HepG2 (cell line): ENCODE measurements around the gene RNASE4. TPM values are rescaled to one million over a fixed set of nuclear protein-coding genes. Genes with fewer than 3 reads are reported as not detected.

ENCODE experiments used
- CENPX ChIP-seq: sonication (generic); formaldehyde crosslinking; IDR thresholded peaks from 2 replicates; pipeline ENCODE4 v1.9.0; 2021; ENCODE audit warnings: mild to moderate bottlenecking, missing genetic modification reagents, moderate library complexity
- EEA1 ChIP-seq: sonication (generic); formaldehyde crosslinking; IDR thresholded peaks from 2 replicates; pipeline ENCODE4 v1.5.1; 2020; ENCODE audit warnings: mild to moderate bottlenecking, missing genetic modification reagents, borderline replicate concordance
- JUN ChIP-seq: sonication (generic); formaldehyde crosslinking; IDR thresholded peaks from 2 replicates; pipeline ENCODE4 v1.4.0; 2020; ENCODE audit warnings: mild to moderate bottlenecking, missing genetic modification reagents
- PRPF4 ChIP-seq: fragments of 200-400 bp; formaldehyde crosslinking; IDR thresholded peaks from 2 replicates; pipeline ENCODE4 v1.6.1; 2016; ENCODE audit warnings: low read length, low read depth; ENCODE audit not compliant: poor library complexity, severe bottlenecking
- SP140L ChIP-seq: sonication (generic); formaldehyde crosslinking; IDR thresholded peaks from 2 replicates; pipeline ENCODE4 v1.4.0; 2020; ENCODE audit warnings: missing genetic modification reagents, borderline replicate concordance
- WIZ ChIP-seq: sonication (generic); formaldehyde crosslinking; IDR thresholded peaks from 2 replicates; pipeline ENCODE4 v1.5.1; 2020; ENCODE audit warnings: mild to moderate bottlenecking, missing genetic modification reagents
- ZBTB7B ChIP-seq: sonication (generic); formaldehyde crosslinking; IDR thresholded peaks from 2 replicates; pipeline ENCODE4 v1.4.0; 2020; ENCODE audit warnings: missing genetic modification reagents
- ZNF251 ChIP-seq: sonication (generic); formaldehyde crosslinking; IDR thresholded peaks from 2 replicates; pipeline ENCODE4 v1.9.0; 2021; ENCODE audit warnings: mild to moderate bottlenecking, missing genetic modification reagents
- ZNF549 ChIP-seq: sonication (generic); formaldehyde crosslinking; IDR thresholded peaks from 2 replicates; pipeline ENCODE4 v1.5.0; 2020; ENCODE audit warnings: missing genetic modification reagents
- ZNF772 ChIP-seq: sonication (generic); formaldehyde crosslinking; IDR thresholded peaks from 2 replicates; pipeline ENCODE4 v1.5.0; 2020; ENCODE audit warnings: mild to moderate bottlenecking, missing genetic modification reagents
- polyA plus RNA-seq, 8 experiments: library from polyadenylated mRNA; depleted of rRNA in 3 of 8; stranded (reverse) in 7 of 8; unstranded in 1 of 8; fragments of >200 nt; fragmentation: Illumina TruSeq in 4 of 8; extraction: Trizol in 4 of 8; gene quantifications; 2 replicates each; pipeline versions ENCODE4 v1.2.1 to v1.2.3, GENCODE V29; 2011 to 2016; ENCODE audit warnings: low read depth in 4 of 8, missing spikeins in 1 of 8, mixed read lengths in 1 of 8; ENCODE audit not compliant: insufficient read depth in 1 of 8
- total RNA-seq, 5 experiments: library from RNA; depleted of rRNA; stranded (reverse); fragments of >200 nt; fragmentation: Illumina TruSeq; extraction: Trizol; gene quantifications; 2 replicates each; pipeline ENCODE4 v1.2.3, GENCODE V29; 2016; ENCODE audit warnings: low read depth in 1 of 5
- TF ChIP-seq, protein P1 (sequence below): fragments of 450-650 bp; IDR thresholded peaks from 2 replicates; pipeline ENCODE4 v1.6.1; 2017
- TF ChIP-seq, protein P2 (sequence below): sonication (generic); formaldehyde crosslinking; IDR thresholded peaks from 2 replicates; pipeline ENCODE4 v1.4.0; 2020; ENCODE audit warnings: missing genetic modification reagents
- TF ChIP-seq, protein P3 (sequence below): sonication (generic); formaldehyde crosslinking; conservative IDR thresholded peaks from 2 replicates; pipeline ENCODE4 v1.4.0; 2020; ENCODE audit warnings: mild to moderate bottlenecking, missing genetic modification reagents, moderate library complexity
- TF ChIP-seq, protein P4 (sequence below), 2 experiments: sonication (generic) in 1 of 2; formaldehyde crosslinking in 1 of 2; IDR thresholded peaks; 2 replicates each; pipeline versions ENCODE4 v1.4.0 to v1.6.1; 2016 to 2020; ENCODE audit warnings: borderline replicate concordance in 1 of 2, low read depth in 1 of 2, mild to moderate bottlenecking in 1 of 2, missing genetic modification reagents in 1 of 2

Gene RNASE4
- total and polyA plus RNA-seq, 2 of the 13 experiments (the other 11 are each of a cell fraction or from before 2014, with no cell fraction given): 109 to 983 TPM

DNA sequence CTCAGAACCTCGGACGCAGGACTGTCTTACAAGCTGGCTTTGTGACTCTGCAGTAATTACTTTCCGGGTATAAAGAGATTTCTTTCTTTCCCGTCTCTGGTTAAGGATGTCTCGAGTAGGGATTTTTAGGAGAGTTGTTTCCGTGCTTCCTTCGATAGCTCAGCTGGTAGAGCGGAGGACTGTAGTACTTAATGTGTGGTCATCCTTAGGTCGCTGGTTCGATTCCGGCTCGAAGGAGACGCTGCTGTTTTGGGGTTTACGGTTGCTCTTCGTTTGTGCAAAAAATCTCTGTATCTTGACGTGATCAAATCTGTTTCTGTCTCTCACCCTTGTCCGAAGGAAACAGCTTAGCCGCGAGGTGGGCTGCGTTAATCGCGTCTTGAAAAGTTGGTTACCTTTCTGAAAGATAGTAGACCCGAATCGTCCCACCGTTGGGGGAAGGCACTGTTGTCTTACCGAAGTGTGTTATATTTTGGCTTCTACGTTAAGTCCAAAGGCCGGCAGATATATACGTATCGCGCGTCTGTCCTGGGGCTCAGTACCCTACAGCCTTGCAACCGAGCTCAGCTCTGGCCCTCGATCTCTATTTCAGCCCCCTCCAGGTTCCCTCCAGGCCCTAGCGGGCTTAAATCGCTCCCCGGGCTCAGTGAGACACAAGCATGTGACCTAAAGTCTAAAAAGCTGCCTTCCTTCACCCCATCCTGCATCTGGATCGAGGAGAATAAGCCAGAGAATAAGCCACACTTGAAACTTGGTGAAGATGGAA is 1.1 kb upstream of the RNASE4 start (continued):
- TF ChIP-seq, protein P1, sequence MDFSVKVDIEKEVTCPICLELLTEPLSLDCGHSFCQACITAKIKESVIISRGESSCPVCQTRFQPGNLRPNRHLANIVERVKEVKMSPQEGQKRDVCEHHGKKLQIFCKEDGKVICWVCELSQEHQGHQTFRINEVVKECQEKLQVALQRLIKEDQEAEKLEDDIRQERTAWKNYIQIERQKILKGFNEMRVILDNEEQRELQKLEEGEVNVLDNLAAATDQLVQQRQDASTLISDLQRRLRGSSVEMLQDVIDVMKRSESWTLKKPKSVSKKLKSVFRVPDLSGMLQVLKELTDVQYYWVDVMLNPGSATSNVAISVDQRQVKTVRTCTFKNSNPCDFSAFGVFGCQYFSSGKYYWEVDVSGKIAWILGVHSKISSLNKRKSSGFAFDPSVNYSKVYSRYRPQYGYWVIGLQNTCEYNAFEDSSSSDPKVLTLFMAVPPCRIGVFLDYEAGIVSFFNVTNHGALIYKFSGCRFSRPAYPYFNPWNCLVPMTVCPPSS: no peak
- TF ChIP-seq, protein P2, sequence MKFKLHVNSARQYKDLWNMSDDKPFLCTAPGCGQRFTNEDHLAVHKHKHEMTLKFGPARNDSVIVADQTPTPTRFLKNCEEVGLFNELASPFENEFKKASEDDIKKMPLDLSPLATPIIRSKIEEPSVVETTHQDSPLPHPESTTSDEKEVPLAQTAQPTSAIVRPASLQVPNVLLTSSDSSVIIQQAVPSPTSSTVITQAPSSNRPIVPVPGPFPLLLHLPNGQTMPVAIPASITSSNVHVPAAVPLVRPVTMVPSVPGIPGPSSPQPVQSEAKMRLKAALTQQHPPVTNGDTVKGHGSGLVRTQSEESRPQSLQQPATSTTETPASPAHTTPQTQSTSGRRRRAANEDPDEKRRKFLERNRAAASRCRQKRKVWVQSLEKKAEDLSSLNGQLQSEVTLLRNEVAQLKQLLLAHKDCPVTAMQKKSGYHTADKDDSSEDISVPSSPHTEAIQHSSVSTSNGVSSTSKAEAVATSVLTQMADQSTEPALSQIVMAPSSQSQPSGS (CRISPR knock-in tag): peak; percentile 89
- TF ChIP-seq ZNF251 (CRISPR knock-in tag): no peak
- peak; percentile 39; the same call in 1 of the 2 replicates for TF ChIP-seq JUN (CRISPR knock-in tag)
- TF ChIP-seq WIZ (CRISPR knock-in tag): peak; percentile 21; the same call in 1 of the 2 replicates
- TF ChIP-seq ZNF772 (CRISPR knock-in tag): no peak
- TF ChIP-seq EEA1 (CRISPR knock-in tag): no peak; the same call in 1 of the 2 replicates
- peak; percentile 83; the same call in 1 of the 2 replicates for TF ChIP-seq SP140L (CRISPR knock-in tag)
- TF ChIP-seq, protein P3, sequence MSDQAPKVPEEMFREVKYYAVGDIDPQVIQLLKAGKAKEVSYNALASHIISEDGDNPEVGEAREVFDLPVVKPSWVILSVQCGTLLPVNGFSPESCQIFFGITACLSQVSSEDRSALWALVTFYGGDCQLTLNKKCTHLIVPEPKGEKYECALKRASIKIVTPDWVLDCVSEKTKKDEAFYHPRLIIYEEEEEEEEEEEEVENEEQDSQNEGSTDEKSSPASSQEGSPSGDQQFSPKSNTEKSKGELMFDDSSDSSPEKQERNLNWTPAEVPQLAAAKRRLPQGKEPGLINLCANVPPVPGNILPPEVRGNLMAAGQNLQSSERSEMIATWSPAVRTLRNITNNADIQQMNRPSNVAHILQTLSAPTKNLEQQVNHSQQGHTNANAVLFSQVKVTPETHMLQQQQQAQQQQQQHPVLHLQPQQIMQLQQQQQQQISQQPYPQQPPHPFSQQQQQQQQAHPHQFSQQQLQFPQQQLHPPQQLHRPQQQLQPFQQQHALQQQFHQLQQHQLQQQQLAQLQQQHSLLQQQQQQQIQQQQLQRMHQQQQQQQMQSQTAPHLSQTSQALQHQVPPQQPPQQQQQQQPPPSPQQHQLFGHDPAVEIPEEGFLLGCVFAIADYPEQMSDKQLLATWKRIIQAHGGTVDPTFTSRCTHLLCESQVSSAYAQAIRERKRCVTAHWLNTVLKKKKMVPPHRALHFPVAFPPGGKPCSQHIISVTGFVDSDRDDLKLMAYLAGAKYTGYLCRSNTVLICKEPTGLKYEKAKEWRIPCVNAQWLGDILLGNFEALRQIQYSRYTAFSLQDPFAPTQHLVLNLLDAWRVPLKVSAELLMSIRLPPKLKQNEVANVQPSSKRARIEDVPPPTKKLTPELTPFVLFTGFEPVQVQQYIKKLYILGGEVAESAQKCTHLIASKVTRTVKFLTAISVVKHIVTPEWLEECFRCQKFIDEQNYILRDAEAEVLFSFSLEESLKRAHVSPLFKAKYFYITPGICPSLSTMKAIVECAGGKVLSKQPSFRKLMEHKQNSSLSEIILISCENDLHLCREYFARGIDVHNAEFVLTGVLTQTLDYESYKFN: peak; percentile 29; the same call in 1 of the 2 replicates
- peak; percentile 77 for TF ChIP-seq PRPF4
- TF ChIP-seq CENPX (CRISPR knock-in tag): no peak
- TF ChIP-seq ZBTB7B: 0 out of 2 replicates have a peak, but pooled peaks have one; percentile 17
- TF ChIP-seq, protein P4, sequence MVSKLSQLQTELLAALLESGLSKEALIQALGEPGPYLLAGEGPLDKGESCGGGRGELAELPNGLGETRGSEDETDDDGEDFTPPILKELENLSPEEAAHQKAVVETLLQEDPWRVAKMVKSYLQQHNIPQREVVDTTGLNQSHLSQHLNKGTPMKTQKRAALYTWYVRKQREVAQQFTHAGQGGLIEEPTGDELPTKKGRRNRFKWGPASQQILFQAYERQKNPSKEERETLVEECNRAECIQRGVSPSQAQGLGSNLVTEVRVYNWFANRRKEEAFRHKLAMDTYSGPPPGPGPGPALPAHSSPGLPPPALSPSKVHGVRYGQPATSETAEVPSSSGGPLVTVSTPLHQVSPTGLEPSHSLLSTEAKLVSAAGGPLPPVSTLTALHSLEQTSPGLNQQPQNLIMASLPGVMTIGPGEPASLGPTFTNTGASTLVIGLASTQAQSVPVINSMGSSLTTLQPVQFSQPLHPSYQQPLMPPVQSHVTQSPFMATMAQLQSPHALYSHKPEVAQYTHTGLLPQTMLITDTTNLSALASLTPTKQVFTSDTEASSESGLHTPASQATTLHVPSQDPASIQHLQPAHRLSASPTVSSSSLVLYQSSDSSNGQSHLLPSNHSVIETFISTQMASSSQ (IDR thresholded peaks at IDR 0.05; ENCODE audit: low read depth): peak; percentile 52; the same call in 1 of the 2 replicates
- TF ChIP-seq, protein P4 (CRISPR knock-in tag; IDR thresholded peaks at IDR 0.05; ENCODE audit: borderline replicate concordance): no peak; the same call in 1 of the 2 replicates
- 0 out of 2 replicates have a peak, but pooled peaks have one; percentile 63 for TF ChIP-seq ZNF549
